ENCODE measurements around the gene AJAP1.

AJAP1 gene

DNA sequence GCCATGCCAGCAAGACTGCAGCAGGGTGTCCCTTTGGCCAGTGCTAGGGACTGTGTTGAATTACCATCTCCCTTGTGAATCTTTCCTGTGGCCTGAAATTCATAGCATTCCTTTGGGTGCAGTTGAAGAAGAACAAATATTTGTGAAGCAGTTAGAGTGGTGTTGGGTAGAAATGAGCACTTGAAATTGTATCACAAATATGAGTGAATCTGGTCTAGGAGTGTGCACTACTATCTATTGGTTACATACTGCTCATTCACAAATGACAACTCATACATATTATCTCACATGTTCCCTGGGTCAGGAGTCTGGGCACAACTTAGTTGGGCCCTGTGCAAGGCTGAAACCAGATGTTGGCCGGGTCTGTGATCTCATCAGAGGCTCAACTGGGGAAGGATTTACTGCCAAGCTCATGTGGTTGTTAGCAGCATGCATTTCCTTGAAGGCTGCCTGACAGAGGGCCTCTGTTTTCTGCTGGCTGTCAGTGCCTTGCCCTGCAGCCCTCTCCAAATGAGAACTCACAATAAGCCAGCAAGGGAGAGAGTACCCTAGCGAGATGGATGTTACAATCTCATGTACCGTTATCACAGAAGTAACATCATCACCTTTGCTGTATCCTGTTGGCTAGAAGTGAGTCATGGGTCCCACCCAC is 23.8 kb downstream of the AJAP1 start:
- FAIRE-seq (no peak), DNase-seq (ENCODE audit: low spot score) (no peak)

DNA sequence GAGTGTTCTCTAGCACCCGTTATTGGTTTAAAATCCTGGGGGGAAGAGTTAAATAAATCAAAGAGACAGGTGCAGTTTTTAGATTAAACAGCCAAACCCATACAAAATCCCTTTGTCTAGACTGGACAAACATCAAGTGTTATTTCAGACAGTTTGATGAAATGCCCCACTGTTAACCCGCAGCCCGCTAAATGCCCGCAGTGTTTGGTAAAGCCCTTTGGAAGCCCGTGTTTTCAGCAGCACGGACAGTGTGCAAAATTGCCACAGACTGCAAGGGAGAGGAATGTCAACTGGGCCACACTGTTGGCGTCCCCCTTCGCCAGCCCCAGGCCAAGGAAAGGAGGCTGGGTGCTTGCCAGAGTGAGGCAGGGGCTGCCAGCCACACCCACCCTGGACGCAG is 26.6 kb downstream of the AJAP1 start:
- FAIRE-seq (no peak), DNase-seq (ENCODE audit: low spot score) (no peak)

DNA sequence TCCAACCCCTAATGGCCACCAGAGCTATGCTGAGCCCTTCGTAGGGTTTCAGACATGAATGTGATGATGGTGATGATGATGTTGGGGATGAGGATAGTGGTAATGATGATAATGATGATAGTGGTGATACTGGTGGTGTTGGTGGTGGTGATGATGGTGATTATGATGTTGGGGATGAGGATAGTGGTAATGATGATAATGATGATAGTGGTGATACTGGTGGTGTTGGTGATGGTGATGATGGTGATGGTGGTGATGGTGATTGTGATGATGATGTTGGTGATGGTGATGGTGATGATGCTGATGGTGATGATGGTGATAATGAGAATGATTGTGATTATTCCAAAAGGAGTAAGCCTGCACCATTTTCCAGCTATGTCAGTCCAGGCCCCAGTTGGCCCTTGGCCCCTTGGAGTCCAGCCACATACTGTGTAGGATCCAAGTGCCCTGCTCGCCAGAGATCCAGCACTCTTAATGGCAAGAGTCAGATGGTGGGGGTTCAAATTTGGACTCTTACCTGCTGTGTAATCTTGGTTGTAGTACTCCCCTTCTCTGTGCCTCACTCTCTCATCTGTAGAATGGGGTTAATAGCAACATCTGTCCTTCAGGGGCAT is 28.3 kb downstream of the AJAP1 start:
- DNase-seq (ENCODE audit: low spot score) (no peak), FAIRE-seq (no peak)

DNA sequence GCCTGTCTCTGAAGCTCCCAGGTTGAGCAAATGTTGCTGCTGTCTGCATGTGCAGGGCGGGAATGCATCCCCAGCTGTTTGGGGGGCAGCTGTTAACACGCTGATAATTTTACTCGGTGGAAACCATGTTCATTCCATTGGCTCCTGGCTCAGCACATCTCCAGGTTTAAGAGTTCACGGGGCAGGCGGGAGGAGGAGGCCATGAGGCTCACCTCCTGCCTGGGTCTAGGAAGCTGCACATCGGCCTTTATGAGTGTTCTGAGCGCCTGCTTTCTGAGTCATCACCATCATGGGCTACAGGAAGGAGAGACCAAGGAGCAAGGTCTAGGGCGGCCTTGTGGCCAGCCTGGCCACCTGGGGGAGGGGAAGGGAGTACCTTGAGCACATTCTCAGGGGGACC is 29.7 kb downstream of the AJAP1 start:
- peak; percentile 29 for DNase-seq (ENCODE audit: low spot score)
- no peak for FAIRE-seq

DNA sequence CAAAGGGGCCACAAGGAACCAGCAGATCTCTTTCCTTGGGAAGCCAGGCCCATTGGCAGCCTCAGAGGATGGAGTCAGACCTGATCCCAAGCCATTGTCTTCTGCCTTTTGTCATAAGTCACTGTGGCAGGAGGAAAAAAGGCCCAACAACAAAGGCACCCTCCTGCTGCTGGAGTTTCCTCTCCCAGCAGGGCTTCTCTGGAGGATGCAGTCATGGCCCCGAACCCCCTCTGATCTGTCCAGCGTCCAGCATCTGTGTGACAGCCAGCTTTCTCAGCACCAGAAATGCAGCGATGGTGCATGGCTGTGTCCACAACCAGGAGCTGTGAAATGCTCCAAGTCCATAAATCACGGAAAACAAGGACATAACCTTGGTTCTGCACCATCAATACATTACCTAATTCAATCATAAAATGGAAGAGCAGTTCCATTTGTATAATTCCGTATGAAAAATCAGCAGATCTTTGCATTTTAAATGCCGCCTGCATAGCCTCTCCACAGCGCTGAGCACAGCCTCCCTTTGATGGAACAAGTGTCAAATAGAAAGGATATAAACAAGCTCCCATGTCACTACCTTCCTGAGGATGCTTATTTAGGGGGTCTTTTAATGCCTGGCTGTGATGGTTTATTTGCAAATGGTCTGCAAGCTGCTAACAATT is 30.6 kb downstream of the AJAP1 start:
- FAIRE-seq: no peak
- DNase-seq (ENCODE audit: low spot score): no peak

DNA sequence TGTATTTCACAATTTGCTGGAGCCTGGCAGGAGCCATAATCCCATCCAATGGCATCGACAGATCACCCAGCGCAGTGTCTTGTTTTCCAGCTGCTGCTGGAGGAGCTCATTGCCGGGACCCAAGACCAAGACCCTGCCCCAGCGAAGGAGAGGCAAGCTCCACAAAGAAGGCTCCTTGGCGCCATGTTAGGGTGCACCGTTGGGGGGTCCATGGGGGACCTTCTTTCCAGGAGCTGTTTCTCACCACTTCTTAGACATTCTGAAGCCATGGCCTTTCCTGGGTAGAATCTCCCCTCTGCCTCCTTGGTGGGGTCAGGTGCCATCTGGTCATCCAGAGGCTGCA is 31.1 kb downstream of the AJAP1 start:
- DNase-seq (ENCODE audit: low spot score) (no peak), FAIRE-seq (no peak)

DNA sequence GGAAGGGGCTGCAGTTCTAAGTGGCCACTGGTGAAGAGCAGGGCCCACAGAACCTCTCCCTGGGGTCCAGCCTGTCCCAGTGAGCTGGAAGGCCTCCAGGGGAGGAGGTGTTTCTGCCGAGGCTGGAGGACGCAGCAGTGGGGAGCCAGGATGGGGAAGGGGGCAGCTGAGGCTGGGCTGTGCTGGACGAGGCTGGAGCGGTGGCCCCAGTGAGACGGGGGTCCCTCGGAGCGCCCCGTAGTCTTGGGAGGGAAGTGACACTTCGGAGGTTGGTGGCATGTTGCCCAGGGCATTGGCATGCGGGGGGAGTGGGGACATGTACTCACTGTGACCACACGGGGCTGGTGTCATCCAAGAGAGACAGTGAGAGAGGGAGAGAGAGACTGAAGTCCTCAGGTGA is 33.5 kb downstream of the AJAP1 start:
- no peak for FAIRE-seq
- DNase-seq (ENCODE audit: low spot score): no peak

DNA sequence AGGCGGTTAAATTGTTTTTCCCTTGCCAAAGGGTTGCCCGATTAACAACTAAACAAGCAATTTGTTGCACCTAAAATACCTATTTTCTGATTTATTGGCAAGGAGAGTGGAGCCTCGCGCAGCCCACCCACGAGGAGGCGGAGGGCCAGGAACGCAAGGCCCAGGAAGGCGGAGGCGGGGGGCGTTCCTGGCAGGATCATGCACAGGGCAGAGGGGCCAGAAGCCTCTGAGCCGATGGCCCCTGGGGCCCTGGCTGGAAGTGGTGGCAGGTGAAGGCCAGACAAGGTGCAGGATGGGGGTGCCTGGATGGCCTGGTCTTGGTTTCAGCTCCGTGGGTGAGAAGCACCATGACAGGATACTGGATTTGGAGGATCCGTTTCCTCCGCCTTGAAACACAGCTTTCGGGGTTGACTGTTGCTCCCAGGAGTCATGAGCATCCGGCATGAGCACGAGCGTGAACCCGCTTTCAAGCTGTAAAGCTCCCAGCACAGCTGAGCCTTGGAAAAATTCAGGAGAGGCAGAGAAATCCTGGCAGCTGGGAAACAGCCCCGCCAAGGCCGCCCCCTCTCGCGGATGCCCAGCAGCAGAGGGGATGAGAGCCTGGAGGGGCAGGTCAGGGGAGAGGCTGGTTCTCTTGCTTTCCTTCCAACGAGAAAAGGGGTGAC is 35.0 kb downstream of the AJAP1 start:
- FAIRE-seq (no peak), DNase-seq (ENCODE audit: low spot score) (no peak)

DNA sequence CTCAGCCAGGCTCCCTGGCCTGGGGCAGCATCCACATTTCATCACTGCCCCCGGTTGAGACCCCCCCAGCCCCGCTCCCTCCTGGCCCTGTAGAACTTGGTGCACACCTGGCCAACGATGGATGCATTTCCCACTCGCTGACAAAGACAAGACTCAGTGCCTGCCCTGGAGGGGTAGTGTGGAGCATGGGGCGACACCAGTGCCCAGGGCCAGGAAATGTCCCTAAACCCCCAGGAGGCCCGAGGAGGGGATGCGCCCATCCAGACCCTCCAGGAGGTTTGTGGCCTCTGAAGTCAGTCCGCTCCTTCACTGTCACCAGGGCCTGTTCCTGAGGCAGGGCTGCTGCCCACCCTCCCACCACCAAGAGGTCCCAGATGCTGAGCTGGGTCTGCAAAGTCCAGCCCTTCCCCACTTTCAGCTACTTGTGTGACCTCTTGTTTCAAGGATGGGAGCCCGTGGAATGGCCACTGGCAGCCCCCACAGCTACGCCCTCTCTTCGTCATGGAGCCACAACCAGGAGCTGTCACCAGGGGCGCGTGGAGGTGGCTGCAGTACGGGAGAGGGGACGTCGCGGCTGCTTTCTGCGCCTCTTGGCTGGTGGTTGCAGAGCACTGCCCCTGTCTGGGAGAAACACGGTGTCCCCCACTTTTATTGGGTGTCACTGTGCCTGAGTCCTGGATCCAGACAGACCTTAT is 35.7 kb downstream of the AJAP1 start:
- FAIRE-seq (no peak), DNase-seq (ENCODE audit: low spot score) (no peak)

DNA sequence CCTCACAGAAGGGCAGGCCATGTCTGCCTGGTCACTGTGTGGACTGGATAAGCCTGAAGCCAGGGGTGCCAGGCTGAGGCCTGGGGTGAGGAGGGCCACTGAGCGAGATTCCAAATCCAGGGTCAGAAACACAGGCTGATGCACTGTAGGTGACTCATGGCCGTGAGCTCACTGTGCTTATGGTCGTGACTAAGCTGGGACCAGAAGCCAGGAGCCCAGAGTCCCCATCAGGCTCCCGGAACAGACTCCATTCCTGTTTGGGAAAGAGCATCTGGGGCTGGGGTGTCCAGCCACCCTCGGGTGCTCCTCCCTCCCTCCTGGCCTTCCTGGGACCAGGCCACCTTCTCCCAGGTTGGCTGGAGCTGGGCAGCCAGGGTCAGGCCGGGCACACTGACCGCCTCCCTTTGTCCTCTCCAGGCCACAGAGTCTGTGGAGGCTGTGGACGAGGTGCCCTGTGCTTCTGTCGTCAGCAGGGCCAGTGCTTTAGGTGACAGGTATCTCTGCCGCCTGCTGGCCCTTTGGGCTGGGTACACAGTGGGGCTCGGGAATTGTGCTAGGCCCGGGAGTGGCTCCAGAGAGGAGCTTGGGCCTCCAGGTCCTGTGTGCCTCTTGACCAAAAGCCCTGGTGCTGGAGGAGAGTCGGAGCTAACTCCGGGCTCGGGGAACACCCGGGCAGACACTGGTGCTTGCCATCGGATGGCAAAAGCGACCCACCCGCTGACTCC is 36.7 kb downstream of the AJAP1 start:
- FAIRE-seq: no peak
- no peak for DNase-seq (ENCODE audit: low spot score)

DNA sequence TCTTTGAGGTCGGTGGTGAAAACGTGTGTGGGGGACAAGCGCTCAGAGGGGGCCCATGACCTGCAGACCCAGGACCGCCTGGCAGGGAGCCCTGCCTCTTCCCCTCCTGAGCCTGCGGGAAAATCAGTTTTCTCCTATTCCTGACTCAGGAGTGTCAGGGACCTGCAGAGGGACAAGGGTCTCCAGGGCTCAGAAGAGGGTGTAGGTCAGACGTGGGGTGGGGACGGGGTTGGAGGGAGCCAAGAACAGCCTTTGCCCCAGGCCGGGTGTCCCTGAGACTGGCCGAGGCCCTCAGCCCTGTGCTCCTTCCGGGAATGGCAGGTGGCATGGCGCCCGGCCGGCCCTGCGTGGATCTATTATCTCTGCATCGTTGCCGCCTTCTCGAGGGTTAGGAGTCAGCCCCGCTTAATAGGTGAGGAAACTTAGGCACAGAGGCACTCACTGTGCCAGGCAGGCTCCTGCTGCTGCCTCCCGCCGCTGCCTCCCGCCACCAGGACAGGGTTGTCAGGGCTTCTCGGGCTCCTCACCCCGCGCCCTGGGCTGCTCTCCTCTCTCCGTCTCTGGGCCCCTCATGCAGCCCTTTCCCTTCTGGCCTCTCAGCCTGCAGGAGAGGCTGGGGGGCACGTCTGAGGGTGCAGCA is 37.5 kb downstream of the AJAP1 start:
- DNase-seq (ENCODE audit: low spot score) (no peak), FAIRE-seq (no peak)

DNA sequence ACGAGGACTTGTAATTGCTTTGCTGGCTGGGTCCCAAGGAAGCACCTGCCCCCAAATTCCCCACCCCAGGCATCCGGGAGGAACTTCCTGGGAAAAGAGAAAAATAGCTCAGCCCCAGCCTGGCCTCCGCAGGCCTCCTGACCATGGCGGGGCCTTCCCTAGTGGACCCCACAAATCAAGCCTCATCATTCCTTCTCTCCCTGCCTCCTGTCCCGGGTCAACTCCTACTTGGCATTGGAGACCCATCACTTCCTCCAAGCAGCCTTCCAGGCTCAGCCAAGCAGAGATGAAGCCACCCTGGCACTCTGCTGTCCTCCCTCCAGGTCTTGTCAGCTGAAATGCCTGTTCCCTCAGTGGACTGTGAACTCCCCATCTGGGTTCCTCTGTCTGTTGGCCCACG is 38.0 kb downstream of the AJAP1 start:
- FAIRE-seq (no peak), DNase-seq (ENCODE audit: low spot score) (no peak)

DNA sequence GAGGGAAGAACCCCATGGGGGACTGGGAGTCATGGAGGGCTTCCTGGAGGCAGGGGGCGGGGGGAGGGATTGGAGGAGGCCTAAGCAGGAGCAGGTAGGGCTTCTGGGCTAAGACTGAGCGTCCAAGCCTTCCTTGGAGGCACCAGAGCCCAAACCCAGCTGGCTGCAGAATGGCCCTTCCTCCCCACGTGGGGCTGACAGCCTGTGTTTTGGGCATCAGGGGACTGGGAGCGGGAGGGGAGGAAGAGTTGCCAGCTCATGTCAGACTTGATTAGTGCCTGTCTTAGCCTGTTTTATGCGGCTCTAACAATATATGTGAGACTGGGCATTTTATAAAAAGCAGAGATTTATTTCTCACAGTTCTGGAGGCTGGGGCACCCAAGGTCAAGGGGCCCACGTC is 38.9 kb downstream of the AJAP1 start:
- FAIRE-seq (no peak), DNase-seq (ENCODE audit: low spot score) (no peak)

DNA sequence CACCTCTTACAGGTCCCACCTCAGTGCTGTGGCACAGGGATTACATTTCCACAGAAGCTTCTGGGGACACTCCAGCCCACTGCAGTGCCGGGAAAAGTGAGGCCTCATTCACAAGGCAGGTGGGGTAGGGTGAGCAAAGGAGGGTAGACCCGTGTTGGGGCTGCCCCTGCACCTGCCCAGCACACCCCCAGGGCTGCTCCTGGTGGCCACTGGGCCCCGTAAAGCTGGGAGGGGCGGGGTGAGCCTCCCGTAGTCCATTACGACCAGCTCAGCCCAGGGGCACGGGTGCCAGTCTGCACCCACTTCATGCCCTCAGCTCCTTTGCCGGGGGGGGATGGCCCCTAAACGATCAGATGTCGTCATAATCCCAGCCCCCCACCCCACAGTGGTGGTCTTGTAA is 39.5 kb downstream of the AJAP1 start:
- FAIRE-seq: no peak
- no peak for DNase-seq (ENCODE audit: low spot score)

DNA sequence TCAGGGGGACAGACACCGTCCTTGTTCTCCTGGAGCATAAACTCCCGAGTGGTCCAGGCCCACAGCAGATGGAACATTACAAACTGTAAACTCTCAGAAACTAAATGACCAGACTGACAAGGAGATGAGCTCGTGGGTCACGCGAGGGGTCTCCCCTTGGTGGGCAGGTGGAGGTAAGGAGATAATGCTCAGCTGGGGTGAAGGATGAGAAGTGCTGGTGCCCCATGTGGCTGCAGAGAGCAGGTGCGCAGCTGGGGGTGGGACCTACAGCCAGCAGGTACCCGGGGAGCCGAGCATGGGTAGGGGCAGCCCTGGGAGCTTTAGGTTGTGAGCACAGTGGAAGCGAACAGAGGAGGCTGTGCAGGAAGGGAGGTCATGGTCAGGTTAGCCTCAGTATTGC is 40.1 kb downstream of the AJAP1 start:
- FAIRE-seq (no peak), DNase-seq (ENCODE audit: low spot score) (no peak)

DNA sequence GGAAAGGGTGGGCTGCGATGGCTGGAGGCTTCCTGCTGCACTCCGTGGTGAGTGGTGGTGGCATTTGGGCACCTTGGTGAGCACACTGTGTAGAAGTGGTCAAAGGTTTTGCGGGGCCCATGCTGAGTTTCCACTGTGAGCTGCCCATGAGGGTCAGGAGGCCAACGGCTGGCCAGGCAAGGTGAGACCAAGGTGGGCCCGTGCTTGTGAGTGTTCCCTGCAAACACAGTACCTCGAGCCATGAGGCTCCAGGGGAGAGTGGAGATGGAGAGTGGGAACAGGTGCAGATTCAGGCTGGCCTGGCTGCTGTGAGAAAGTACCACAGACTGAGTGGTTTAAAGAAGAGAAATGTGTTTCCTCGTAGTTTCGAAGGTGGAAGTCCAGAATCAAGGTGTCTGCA is 40.8 kb downstream of the AJAP1 start:
- no peak for FAIRE-seq
- no peak for DNase-seq (ENCODE audit: low spot score)

DNA sequence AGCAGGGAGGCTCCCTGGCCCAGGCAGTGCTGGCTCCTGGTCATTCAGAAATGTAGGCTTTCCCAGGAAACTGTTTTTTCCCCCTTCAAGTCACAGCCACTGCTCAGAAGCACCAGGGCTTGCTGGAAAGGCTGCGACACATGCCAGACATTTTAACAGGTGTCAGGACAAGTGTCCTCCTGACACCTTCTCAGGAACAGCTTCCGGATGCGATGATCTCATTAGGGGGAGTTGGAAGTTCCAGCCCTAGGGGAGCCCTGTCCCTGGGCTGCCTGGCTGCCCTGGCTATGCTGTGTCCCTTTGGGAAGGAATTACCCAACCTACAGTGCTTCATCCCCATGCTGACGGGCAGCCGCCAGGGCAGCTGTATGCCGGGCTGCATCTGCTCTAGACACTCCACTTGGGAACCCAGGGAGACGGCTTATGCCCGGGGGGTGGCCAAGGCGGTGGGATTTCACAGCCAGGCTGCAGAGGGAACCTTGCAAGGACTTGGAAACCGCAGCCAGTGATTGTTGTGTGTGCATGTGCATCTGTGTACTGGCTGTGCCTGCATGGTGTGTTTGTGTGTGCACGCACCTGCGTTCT is 41.8 kb downstream of the AJAP1 start:
- FAIRE-seq (no peak), DNase-seq (ENCODE audit: low spot score) (no peak)

DNA sequence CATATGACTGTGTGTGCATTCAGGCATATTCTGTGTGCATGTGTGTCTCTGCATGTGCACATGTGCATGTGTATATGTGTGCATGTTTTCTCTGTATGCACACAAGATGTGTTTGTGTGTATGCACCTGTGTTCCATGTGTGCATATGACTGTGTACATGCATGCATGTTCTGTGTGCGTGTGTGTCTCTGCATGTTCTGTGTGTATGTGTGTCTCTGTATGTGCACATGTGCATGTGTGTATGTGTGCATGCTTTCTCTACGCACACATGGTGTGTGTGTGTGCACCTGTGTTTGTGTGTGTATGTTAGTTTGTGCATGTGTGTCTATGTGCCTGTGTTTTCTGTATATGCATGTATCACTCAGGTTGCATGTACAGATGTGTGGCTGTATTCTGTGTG is 42.3 kb downstream of the AJAP1 start:
- FAIRE-seq: no peak

DNA sequence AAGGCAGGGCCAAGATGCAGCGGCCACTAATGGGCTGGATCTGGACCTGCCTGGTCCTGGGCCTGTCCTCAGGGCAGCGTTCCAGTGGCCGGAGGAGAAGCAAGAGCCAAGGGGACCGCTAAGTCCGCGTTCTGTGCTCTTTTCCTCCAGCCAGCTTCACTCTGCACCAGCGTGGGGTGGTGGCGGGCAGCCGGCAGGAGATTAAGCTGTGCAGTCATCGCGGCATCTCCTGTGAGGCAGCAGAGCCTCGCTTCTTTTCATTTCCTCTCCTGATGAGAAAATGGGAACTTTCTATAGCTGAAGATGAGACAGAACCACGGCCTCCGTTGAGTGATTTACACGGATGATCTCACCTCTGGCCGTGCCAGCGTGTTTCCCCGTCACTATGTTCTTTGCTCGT is 43.4 kb downstream of the AJAP1 start:
- DNase-seq (ENCODE audit: low spot score) (no peak), FAIRE-seq (no peak)

More for the DNA sequence above, 42.3 kb downstream of the AJAP1 start:
- no peak for DNase-seq (ENCODE audit: low spot score)

DNA sequence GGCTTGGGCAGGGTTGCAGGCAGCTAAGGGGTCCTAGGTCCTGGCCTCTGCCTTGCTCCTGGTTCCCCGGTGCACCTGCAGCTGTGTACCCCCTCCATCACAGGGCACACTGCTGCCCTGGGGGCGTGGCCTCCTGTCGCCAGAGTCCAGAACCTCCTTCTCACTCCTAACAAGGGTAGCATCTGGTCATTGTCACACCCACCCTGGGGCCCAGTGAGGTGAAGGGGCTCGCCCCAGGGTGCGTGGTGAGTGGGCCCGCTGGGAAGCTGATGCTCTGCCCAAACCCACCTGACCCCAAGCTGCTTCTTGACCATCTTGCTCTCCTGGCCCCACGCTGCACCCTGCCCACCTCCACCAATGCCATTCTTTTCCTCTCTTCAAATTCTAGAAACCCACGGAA is 44.5 kb downstream of the AJAP1 start:
- FAIRE-seq (no peak), DNase-seq (ENCODE audit: low spot score) (no peak)

Measured in RCC 7860 (cell line).